Cardiac fibroblast (primary cell): Measurements from ENCODE around the gene KAZN.

ENCODE experiments used
- DNase-seq, 2 donors: peaks; one replicate each; pipeline versions ENCODE4 v3.0.0 to v3.0.0-alpha.2; 2010; ENCODE audit warnings: low read depth in 2 of 2
- H3K4me3 ChIP-seq, 2 donors: replicated peaks in 1 of 2; 1 replicate in 1 of 2; 2 replicates in 1 of 2; pipeline ENCODE4 v1.5.1; 2011; ENCODE audit warnings: low read depth in 2 of 2, low read length in 2 of 2, mild to moderate bottlenecking in 2 of 2, moderate library complexity in 1 of 2
- CTCF ChIP-seq: IDR thresholded peaks from one replicate; pipeline ENCODE4 v1.5.1; 2011; ENCODE audit warnings: low read depth, mild to moderate bottlenecking, low read length, inconsistent platforms

KAZN gene

GRCh38 chr1:14725695-14726094 lies 127.2 kb downstream of the KAZN start:
- H3K4me3 ChIP-seq, result no peak overlapping the region
- no peak for TF ChIP-seq CTCF
- no peak for DNase-seq

GRCh38 chr1:14726606-14727005 lies 128.1 kb downstream of the KAZN start:
- no peak overlapping the region for H3K4me3 ChIP-seq
- no peak for DNase-seq
- TF ChIP-seq CTCF, result no peak

- no peak overlapping the region for H3K4me3 ChIP-seq
- no peak for TF ChIP-seq CTCF
- DNase-seq, result no peak
These were observed 130.0 kb downstream of the KAZN start for GRCh38 chr1:14728516-14728915.

- TF ChIP-seq CTCF, result no peak
- H3K4me3 ChIP-seq, result no peak overlapping the region
- no peak for DNase-seq
These were observed 134.2 kb downstream of the KAZN start for GRCh38 chr1:14732728-14733047.

- no peak for DNase-seq
- no peak overlapping the region for H3K4me3 ChIP-seq
- TF ChIP-seq CTCF, result no peak
These were observed 134.7 kb downstream of the KAZN start for GRCh38 chr1:14733048-14733778.

GRCh38 chr1:14733779-14734140 lies 135.3 kb downstream of the KAZN start:
- no peak overlapping the region for H3K4me3 ChIP-seq
- TF ChIP-seq CTCF, result no peak
- DNase-seq, result no peak

GRCh38 chr1:14735841-14736240 lies 137.4 kb downstream of the KAZN start:
- TF ChIP-seq CTCF, result no peak
- no peak for DNase-seq

More at GRCh38 chr1:14735841-14736240, 137.4 kb downstream of the KAZN start:
- H3K4me3 ChIP-seq, result no peak overlapping the region
